ENCODE measurements around the gene FGF1.
"Not testable (repeated sequence)": the region's sequence is repeated elsewhere in the genome, so short reads cannot be mapped to it uniquely, and the experiment has no call there.

The FGF1 gene

DNA sequence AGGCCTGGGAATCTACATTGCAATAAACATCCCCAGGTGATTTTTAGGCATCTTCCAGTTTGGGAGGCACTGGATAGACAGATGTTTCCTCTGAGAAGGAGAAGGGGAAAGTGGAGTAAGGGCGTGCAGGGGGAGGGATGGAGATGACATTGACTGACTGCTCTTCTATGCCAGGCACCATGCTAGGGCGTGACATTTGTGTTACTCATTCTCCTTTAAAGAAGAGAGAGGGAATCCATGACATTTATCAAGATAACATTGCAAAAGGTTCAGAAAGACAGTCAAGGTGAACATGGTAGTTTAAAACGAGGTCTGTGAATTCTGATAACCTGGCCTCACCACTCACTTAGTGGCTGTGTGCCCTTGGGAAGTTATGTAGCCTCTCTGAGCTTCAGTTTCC, 35.8 kb downstream of the FGF1 start:
- Histone ChIP-seq H3K9me3 (no peaks in the 10 kb centered on the region), H3K4me2 (no peak overlapping the region), H3K9ac (no peak overlapping the region), H3K27ac (no peak overlapping the region), H3K27me3 (peaks cover 4% of the 10 kb centered on the region; the same call in 1 of the 2 replicates), H3K4me3 (no peak overlapping the region), H4K20me1 (no peaks in the 10 kb centered on the region), H3K4me1 (peaks cover 15% of the 10 kb centered on the region), H3K36me3 (no peaks in the 10 kb centered on the region)
- no peak for TF ChIP-seq Cebpa-rat (IDR thresholded peaks at IDR 0.05)

DNA sequence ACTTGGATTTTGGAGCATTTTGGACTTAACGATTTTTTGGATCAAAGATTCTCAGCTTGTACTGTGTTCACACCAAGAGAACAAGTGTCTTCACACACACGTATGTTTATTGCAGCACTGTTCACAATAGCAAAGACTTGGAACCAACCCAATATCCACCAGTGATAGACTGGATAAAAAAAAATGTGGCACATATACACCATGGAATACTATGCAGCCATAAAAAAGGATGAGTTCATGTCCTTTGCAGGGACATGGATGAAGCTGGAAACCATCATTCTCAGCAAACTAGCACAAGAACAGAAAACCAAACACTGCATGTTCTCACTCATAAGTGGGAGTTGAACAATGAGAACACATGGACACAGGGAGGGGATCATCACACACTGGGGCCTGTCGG, 37.8 kb downstream of the FGF1 start:
- not testable (repeated sequence) for H4K20me1 ChIP-seq, H3K4me3 ChIP-seq, H3K27me3 ChIP-seq, H3K36me3 ChIP-seq, H3K27ac ChIP-seq, H3K9me3 ChIP-seq, H3K4me2 ChIP-seq, H3K9ac ChIP-seq
- peaks cover 11% of the 10 kb centered on the region for H3K4me1 ChIP-seq

DNA sequence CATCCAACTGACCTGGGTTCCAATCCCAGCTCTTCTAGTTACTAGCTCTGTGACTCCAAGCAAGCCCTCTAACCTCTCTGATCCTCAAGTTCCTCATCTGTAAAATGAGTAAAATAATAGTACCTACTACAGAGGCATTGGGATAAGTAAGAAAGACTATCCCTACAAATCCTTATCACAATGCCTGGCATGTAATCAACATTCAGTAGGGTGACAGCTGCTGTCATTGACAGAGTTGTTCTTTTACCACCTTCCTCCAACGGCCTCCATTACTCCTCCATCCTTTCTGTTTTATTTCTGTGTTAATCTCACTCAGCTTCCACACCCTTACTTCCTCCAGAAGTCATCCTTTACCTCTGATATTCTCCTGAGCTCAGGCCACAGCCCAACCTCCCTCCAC, 40.4 kb downstream of the FGF1 start:
- no peaks in the 10 kb centered on the region for H3K36me3 ChIP-seq
- no peaks in the 10 kb centered on the region for H4K20me1 ChIP-seq
- peaks cover 7% of the 10 kb centered on the region for H3K4me1 ChIP-seq
- no peak for TF ChIP-seq Cebpa-rat (IDR thresholded peaks at IDR 0.05)
- H3K27ac ChIP-seq: no peak overlapping the region
- no peak overlapping the region for H3K4me2 ChIP-seq
- no peak overlapping the region for H3K9ac ChIP-seq
- H3K4me3 ChIP-seq: no peak overlapping the region
- H3K9me3 ChIP-seq: no peaks in the 10 kb centered on the region
- H3K27me3 ChIP-seq: no peaks in the 10 kb centered on the region

DNA sequence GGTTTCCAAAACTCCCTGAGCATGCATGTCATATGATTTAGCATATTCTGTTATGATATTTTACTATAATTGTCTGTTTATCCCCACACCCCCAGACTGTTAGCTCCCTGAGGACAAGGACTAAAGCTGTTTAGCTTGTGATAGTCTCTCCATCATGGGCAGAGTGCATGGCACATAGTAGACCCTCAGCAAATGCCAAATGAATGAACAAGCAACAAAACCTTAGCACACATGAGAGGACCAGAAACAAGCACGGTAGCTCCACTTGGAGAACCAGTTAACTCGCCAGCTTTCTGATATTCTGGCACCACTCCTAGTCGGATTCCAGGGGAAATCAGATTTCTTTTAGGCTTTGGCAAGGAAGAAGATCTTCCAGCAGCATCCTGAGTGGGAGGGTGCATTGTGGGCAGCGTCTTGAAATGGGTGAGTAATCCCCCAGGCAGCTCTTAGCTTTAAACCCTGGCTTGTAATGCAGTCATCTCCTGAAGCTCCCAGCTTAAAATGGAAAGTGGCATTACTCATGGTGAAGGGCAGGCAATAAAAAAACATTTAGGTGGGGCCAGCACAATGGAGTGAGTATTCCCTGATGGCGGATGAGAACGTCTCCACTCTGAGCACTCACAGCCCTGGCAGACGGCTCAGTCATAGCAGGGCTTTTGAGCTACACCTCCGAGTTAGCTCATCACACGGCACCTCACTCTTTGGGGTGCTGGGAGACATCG, 41.1 kb downstream of the FGF1 start:
- no peak for TF ChIP-seq Cebpa-rat (IDR thresholded peaks at IDR 0.05)
- H3K27me3 ChIP-seq: no peaks in the 10 kb centered on the region
- H3K4me2 ChIP-seq: no peak overlapping the region
- no peak overlapping the region for H3K4me3 ChIP-seq
- H3K9ac ChIP-seq: no peak overlapping the region
- H3K9me3 ChIP-seq: no peaks in the 10 kb centered on the region
- no peaks in the 10 kb centered on the region for H4K20me1 ChIP-seq
- H3K4me1 ChIP-seq: peaks cover 12% of the 10 kb centered on the region
- H3K36me3 ChIP-seq: no peaks in the 10 kb centered on the region
- H3K27ac ChIP-seq: no peak overlapping the region

DNA sequence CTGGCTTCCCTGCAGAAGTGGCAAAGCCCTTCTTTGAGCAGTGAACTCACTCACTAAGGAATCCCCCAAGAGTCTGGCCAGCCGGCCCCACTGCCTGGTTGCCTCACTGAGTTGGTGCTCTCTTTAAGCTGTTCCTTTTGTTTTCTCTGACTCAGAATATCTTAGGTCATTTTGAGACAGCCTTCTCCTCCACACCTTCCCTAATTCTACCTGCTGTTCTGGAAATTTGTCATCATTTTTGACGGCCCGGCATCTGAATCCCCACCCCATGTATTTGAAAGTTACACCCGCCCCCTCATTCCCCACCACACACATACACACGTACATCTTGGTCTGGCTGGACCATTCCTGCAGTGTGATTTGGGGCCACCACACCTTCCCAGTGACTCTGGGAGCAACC, 41.8 kb downstream of the FGF1 start:
- no peak for TF ChIP-seq Cebpa-rat (IDR thresholded peaks at IDR 0.05)
- H3K9me3 ChIP-seq: no peaks in the 10 kb centered on the region
- H3K27ac ChIP-seq: no peak overlapping the region
- no peaks in the 10 kb centered on the region for H3K27me3 ChIP-seq
- no peaks in the 10 kb centered on the region for H3K36me3 ChIP-seq
- H4K20me1 ChIP-seq: no peaks in the 10 kb centered on the region
- no peak overlapping the region for H3K9ac ChIP-seq
- H3K4me3 ChIP-seq: no peak overlapping the region
- no peak overlapping the region for H3K4me2 ChIP-seq
- H3K4me1 ChIP-seq: peaks cover 12% of the 10 kb centered on the region

DNA sequence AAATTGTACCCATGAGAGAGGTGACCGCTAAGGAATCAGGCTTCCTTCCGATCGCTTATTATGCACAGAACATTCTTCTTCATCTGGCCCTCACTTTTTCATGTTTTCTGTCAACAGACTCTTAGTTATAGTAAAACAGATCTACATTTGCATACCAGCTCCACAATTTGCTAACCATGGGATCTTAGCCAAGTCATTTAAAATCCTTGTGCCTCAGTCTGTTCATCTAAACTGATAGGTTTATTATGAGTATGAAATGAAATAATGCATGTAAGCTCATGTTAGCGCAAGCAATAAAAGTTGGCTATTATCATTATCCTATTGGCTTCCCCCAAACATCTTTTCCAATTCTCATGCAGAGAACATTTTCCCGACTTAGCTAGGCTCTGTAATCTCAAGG, 42.3 kb downstream of the FGF1 start:
- no peak for TF ChIP-seq Cebpa-rat (IDR thresholded peaks at IDR 0.05)
- H3K36me3 ChIP-seq: no peaks in the 10 kb centered on the region
- no peak overlapping the region for H3K9ac ChIP-seq
- no peaks in the 10 kb centered on the region for H3K9me3 ChIP-seq
- H3K27ac ChIP-seq: no peak overlapping the region
- peaks cover 12% of the 10 kb centered on the region for H3K4me1 ChIP-seq
- H3K4me2 ChIP-seq: no peak overlapping the region
- no peaks in the 10 kb centered on the region for H3K27me3 ChIP-seq
- no peaks in the 10 kb centered on the region for H4K20me1 ChIP-seq
- H3K4me3 ChIP-seq: no peak overlapping the region

DNA sequence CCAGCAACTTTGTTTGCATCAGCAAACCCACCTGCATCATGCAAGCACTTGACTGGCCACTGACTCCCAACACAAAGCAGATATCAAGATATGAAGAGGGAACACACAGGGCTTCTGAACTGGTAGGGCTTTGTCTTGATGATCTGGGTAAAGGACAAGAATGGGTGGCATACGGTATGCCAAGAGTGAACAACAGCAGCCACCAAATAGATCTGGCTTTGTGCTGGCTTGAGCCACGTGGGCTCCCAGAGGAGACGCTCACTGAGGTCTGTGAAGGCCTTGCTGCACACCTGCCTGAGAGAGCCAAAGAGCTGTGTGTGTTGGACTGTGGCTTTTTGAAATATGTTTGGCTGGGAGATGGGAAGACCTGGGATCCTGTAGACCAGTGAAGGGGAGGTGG, 43.5 kb downstream of the FGF1 start:
- Histone ChIP-seq H3K9ac (no peak overlapping the region), H4K20me1 (no peaks in the 10 kb centered on the region), H3K4me1 (peaks cover 12% of the 10 kb centered on the region), H3K36me3 (no peaks in the 10 kb centered on the region), H3K27me3 (no peaks in the 10 kb centered on the region), H3K4me3 (no peak overlapping the region), H3K4me2 (no peak overlapping the region), H3K9me3 (no peaks in the 10 kb centered on the region), H3K27ac (no peak overlapping the region)
- no peak for TF ChIP-seq Cebpa-rat (IDR thresholded peaks at IDR 0.05)

DNA sequence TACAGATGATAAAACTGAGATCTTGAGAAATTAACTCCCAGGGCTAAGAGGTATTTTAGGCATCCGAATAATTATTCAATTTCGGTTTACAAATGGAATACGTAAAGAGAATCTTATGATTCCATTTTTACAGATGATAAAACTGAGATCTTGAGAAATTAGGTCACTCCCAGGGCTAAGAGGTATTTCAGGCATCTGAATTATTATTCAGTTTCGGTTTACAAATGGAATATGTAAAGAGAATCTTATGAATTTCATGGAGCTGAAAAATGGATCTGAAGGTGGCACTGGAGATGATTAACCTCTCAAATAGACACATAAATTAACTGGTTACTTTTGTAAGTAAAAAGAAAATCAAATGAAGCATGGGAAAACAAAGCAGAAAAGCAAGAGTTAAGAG, 44.2 kb downstream of the FGF1 start:
- H3K4me3 ChIP-seq: no peak overlapping the region
- H3K36me3 ChIP-seq: no peaks in the 10 kb centered on the region
- no peak overlapping the region for H3K27ac ChIP-seq
- H4K20me1 ChIP-seq: no peaks in the 10 kb centered on the region
- no peak for TF ChIP-seq Cebpa-rat (IDR thresholded peaks at IDR 0.05)
- H3K9me3 ChIP-seq: no peaks in the 10 kb centered on the region
- no peaks in the 10 kb centered on the region for H3K27me3 ChIP-seq
- peaks cover 12% of the 10 kb centered on the region for H3K4me1 ChIP-seq
- H3K4me2 ChIP-seq: no peak overlapping the region
- no peak overlapping the region for H3K9ac ChIP-seq

DNA sequence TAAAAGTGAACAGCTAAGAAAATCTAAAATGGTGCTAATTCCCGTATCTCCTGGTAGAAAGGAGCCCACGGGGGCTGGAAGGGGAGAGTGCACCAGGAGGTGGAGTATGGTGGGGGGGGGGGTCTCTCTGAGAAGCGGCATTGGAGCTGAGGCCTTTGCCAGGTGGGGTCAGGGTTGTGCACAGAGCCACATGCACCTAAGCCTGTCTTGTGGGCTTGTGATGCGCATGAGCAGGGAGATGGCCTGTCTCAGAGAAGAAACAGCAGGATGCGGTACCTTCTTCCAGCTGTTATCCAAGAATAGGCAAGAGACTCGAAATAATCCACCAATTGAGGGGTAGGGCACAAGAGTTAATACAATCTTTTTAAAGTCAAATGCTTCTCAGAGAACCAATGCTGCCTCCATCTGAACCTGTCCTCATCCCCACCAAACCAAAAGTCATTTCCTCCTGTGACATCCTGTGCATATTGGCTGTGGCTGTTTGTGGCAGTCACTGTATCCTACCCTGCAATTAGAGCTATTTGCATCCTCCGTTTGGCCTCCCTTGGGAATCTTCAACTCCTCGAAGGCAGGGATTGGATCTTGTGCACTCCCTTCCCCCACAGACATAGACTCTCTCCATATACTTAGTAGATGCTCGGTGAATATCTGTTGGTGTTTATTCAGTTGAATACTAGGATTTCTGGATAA, 45.4 kb downstream of the FGF1 start:
- H3K9ac ChIP-seq: no peak overlapping the region
- no peaks in the 10 kb centered on the region for H3K36me3 ChIP-seq
- H4K20me1 ChIP-seq: no peaks in the 10 kb centered on the region
- TF ChIP-seq Cebpa-rat (IDR thresholded peaks at IDR 0.05): no peak
- no peaks in the 10 kb centered on the region for H3K27me3 ChIP-seq
- H3K27ac ChIP-seq: no peak overlapping the region
- peaks cover 12% of the 10 kb centered on the region for H3K4me1 ChIP-seq
- no peak overlapping the region for H3K4me3 ChIP-seq
- H3K4me2 ChIP-seq: peak overlapping the region; percentile 56
- H3K9me3 ChIP-seq: no peaks in the 10 kb centered on the region

DNA sequence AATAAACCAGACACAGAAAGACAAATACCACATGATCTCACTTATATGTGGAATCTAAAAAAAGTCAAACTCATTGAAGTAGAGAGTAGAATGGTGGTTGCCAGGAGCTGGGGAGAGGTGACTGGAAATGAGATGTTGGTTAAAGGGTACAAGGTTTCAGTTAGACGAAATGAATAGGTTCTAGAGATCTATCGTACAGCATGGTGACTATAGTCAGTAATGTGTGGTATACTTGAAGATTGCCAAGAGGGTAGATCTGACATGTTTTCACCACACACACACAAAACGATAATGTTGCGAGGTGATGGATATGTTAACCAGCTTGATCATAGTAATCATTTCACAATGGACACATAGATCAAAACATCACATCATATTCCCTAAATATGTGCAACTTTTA, 46.4 kb downstream of the FGF1 start:
- TF ChIP-seq Cebpa-rat (IDR thresholded peaks at IDR 0.05): no peak
- Histone ChIP-seq H3K36me3 (no peaks in the 10 kb centered on the region), H3K4me2 (no peak overlapping the region), H4K20me1 (no peaks in the 10 kb centered on the region), H3K9ac (no peak overlapping the region), H3K9me3 (no peaks in the 10 kb centered on the region), H3K27ac (no peak overlapping the region), H3K4me1 (peaks cover 12% of the 10 kb centered on the region), H3K27me3 (no peaks in the 10 kb centered on the region), H3K4me3 (no peak overlapping the region)
